Small intestine (tissue), 7 donors: ENCODE measurements around the gene FUS. TPM values are rescaled to one million over a fixed set of nuclear protein-coding genes. Genes with fewer than 3 reads are reported as not detected.

Experiments used
- DNase-seq, 2 donors: peaks; one replicate each; pipeline versions ENCODE4 v3.0.0 to v3.0.0-alpha.2; 2013
- FAIRE-seq: peaks from 2 replicates; lab custom pipeline; 2012; peaks lifted over from hg19 to GRCh38; lab: Jason Lieb, UNC
- H3K27ac ChIP-seq, 3 donors: one replicate each; pipeline ENCODE4 v1.5.1; 2013; ENCODE audit warnings: low read length in 2 of 3, mild to moderate bottlenecking in 2 of 3, control low read depth in 1 of 3, inconsistent platforms in 1 of 3, low read depth in 1 of 3, moderate library complexity in 1 of 3
- H3K27me3 ChIP-seq, 3 donors: one replicate each; pipeline ENCODE4 v1.6.1; 2013; ENCODE audit warnings: low read length in 3 of 3, inconsistent platforms in 1 of 3; ENCODE audit not compliant: control insufficient read depth in 3 of 3, insufficient read depth in 3 of 3
- H3K36me3 ChIP-seq, 3 donors: one replicate each; pipeline ENCODE4 v1.6.1; 2013; ENCODE audit warnings: low read length in 3 of 3, inconsistent platforms in 1 of 3, low read depth in 1 of 3, mild to moderate bottlenecking in 1 of 3, moderate library complexity in 1 of 3; ENCODE audit not compliant: control insufficient read depth in 3 of 3, insufficient read depth in 2 of 3
- H3K4me1 ChIP-seq, 3 donors: one replicate each; pipeline ENCODE4 v1.6.1; 2013; ENCODE audit warnings: low read length in 2 of 3, inconsistent platforms in 1 of 3, low read depth in 1 of 3, mild to moderate bottlenecking in 1 of 3, moderate library complexity in 1 of 3; ENCODE audit not compliant: control insufficient read depth in 3 of 3, insufficient read depth in 2 of 3
- H3K4me3 ChIP-seq, 3 donors: one replicate each; pipeline ENCODE4 v1.5.1; 2013; ENCODE audit warnings: low read length in 3 of 3, control low read depth in 1 of 3, inconsistent platforms in 1 of 3, low read depth in 1 of 3, mild to moderate bottlenecking in 1 of 3, moderate library complexity in 1 of 3
- H3K9me3 ChIP-seq, 2 donors: one replicate each; pipeline ENCODE4 v1.6.1; 2013; ENCODE audit warnings: low read depth in 1 of 2, low read length in 1 of 2; ENCODE audit not compliant: control insufficient read depth in 2 of 2, insufficient read depth in 1 of 2
- WGBS, 3 donors: extraction: QIAGEN DNeasy Blood & Tissue Kit; methylation state at CpG; one replicate each; pipeline ENCODE4 v1.1.7; 2013; 5-methylcytosine and 5-hydroxymethylcytosine counted together
- polyA plus RNA-seq, 4 donors: library from polyadenylated mRNA; stranded (reverse) in 3 of 4; unstranded in 1 of 4; fragments of 200-250 nt in 3 of 4; fragments of 120-200 nt in 1 of 4; gene quantifications; one replicate each; pipeline versions ENCODE4 v1.2.1 to v1.2.3, GENCODE V29; 2013
- donor health status: healthy with polysubstance abuse.
- donor health status: control.
- donor health status: control.
- donor health status: Bipolar disorder and iron deficiency.
- donor health status: healthy.

The FUS gene
- polyA plus RNA-seq, 4 donors: 147 to 415 (median 209) TPM

- H3K27me3 ChIP-seq: no peaks in the 10 kb centered on the region
- H3K9me3 ChIP-seq: no peaks in the 10 kb centered on the region
- H3K27ac ChIP-seq: no peak overlapping the region
- H3K4me3 ChIP-seq: no peak overlapping the region
- FAIRE-seq (no peak), DNase-seq (no peak)
- peaks cover 50 to 60% (median 52%) of the 10 kb centered on the region in 3 donors for H3K36me3 ChIP-seq
- 70 to 87% (median 73%) methylated on average over 7 of the region's 7 CpGs for WGBS, 3 donors
- peaks cover 0 to 7% (median 3%) of the 10 kb centered on the region in 3 donors for H3K4me1 ChIP-seq
These were observed 6.2 kb downstream of the FUS start for GRCh38 chr16:31186176-31186575.

- 80 to 85% (median 84%) methylated on average over 10 of the region's 10 CpGs for WGBS, 3 donors
- Histone ChIP-seq H3K27me3 (no peaks in the 10 kb centered on the region), H3K4me3 (no peak overlapping the region), H3K9me3 (no peaks in the 10 kb centered on the region), H3K36me3 (peaks cover 57 to 69% (median 57%) of the 10 kb centered on the region in 3 donors), H3K27ac (no peak overlapping the region), H3K4me1 (peaks cover 0 to 5% (median 3%) of the 10 kb centered on the region in 3 donors)
- DNase-seq (no peak), FAIRE-seq (no peak)
These were observed 7.2 kb downstream of the FUS start for GRCh38 chr16:31186930-31187807.

- Histone ChIP-seq H3K4me1 (peaks cover 0 to 3% (median 0%) of the 10 kb centered on the region in 3 donors), H3K9me3 (no peaks in the 10 kb centered on the region), H3K27me3 (no peaks in the 10 kb centered on the region), H3K4me3 (no peak overlapping the region), H3K27ac (no peak overlapping the region), H3K36me3 (peaks cover 54 to 68% (median 56%) of the 10 kb centered on the region in 3 donors)
- 84 to 91% (median 85%) methylated on average over 8 of the region's 8 CpGs for WGBS, 3 donors
- no peak for DNase-seq
- FAIRE-seq: no peak
These were observed 7.9 kb downstream of the FUS start for GRCh38 chr16:31187808-31188189.

GRCh38 chr16:31188450-31189411, 8.8 kb downstream of the FUS start:
- Histone ChIP-seq H3K9me3 (no peaks in the 10 kb centered on the region), H3K36me3 (peaks cover 56 to 69% (median 60%) of the 10 kb centered on the region in 3 donors), H3K4me3 (no peak overlapping the region), H3K4me1 (no peaks in the 10 kb centered on the region), H3K27ac (no peak overlapping the region), H3K27me3 (no peaks in the 10 kb centered on the region)
- DNase-seq (no peak), FAIRE-seq (no peak)
- WGBS, 3 donors: 82 to 85% (median 85%) methylated on average over 3 of the region's 3 CpGs

GRCh38 chr16:31189412-31189778, 9.5 kb downstream of the FUS start:
- WGBS, 3 donors: 84 to 89% (median 88%) methylated on average over 2 of the region's 2 CpGs
- FAIRE-seq: no peak
- no peaks in the 10 kb centered on the region for H3K9me3 ChIP-seq
- peaks cover 53 to 70% (median 60%) of the 10 kb centered on the region in 3 donors for H3K36me3 ChIP-seq
- no peak overlapping the region for H3K27ac ChIP-seq
- H3K27me3 ChIP-seq: no peaks in the 10 kb centered on the region
- no peak overlapping the region for H3K4me3 ChIP-seq
- no peak for DNase-seq
- H3K4me1 ChIP-seq: no peaks in the 10 kb centered on the region

GRCh38 chr16:31190061-31190460, 10.1 kb downstream of the FUS start:
- Histone ChIP-seq H3K27me3 (no peaks in the 10 kb centered on the region), H3K27ac (no peak overlapping the region), H3K9me3 (no peaks in the 10 kb centered on the region), H3K36me3 (peaks cover 53 to 68% (median 59%) of the 10 kb centered on the region in 3 donors), H3K4me1 (no peaks in the 10 kb centered on the region), H3K4me3 (no peak overlapping the region)
- 95 to 96% (median 95%) methylated on average over 12 of the region's 12 CpGs for WGBS, 3 donors
- FAIRE-seq (no peak), DNase-seq (no peak)

- DNase-seq (no peak), FAIRE-seq (no peak)
- no peaks in the 10 kb centered on the region for H3K4me1 ChIP-seq
- no peaks in the 10 kb centered on the region for H3K27me3 ChIP-seq
- H3K4me3 ChIP-seq: no peak overlapping the region
- no peaks in the 10 kb centered on the region for H3K9me3 ChIP-seq
- H3K36me3 ChIP-seq: peaks cover 48 to 66% (median 62%) of the 10 kb centered on the region in 3 donors
- H3K27ac ChIP-seq: no peak overlapping the region
- WGBS, 3 donors: 91 to 93% (median 93%) methylated on average over 17 of the region's 17 CpGs
These were observed 11.0 kb downstream of the FUS start for GRCh38 chr16:31190818-31191444.
